KMS-11 (cell line): ENCODE measurements around the gene PKP2.

Source experiments
- H2AFZ ChIP-seq: fragments of 200-600 bp; sonication (generic); 2 replicates; pipeline ENCODE4 v1.6.1; 2016; ENCODE audit warnings: antibody characterized with exemption, mixed run types, low read depth
- H3K27ac ChIP-seq: fragments of 200-600 bp; sonication (generic); 2 replicates; pipeline ENCODE4 v1.6.1; 2016; ENCODE audit warnings: mild to moderate bottlenecking, mixed run types
- H3K27me3 ChIP-seq: fragments of 200-600 bp; sonication (generic); 2 replicates; pipeline ENCODE4 v1.6.1; 2017; ENCODE audit warnings: mild to moderate bottlenecking, low read depth, mixed run types, moderate library complexity; ENCODE audit not compliant: insufficient read depth
- H3K36me3 ChIP-seq: fragments of 200-600 bp; sonication (generic); 2 replicates; pipeline ENCODE4 v1.6.1; 2017; ENCODE audit warnings: mild to moderate bottlenecking, mixed run types; ENCODE audit not compliant: insufficient read depth
- H3K4me1 ChIP-seq: fragments of 200-600 bp; sonication (generic); 2 replicates; pipeline ENCODE4 v1.6.1; 2016; ENCODE audit warnings: mild to moderate bottlenecking, low read depth, mixed run types; ENCODE audit not compliant: poor library complexity, severe bottlenecking
- H3K4me2 ChIP-seq: fragments of 200-600 bp; sonication (generic); 2 replicates; pipeline ENCODE4 v1.7.0; 2016; ENCODE audit warnings: mild to moderate bottlenecking, mixed run types
- H3K4me3 ChIP-seq: fragments of 200-600 bp; sonication (generic); IDR thresholded peaks from 2 replicates; pipeline ENCODE4 v1.6.1; 2017; ENCODE audit warnings: low read depth, low read length, mixed read lengths; ENCODE audit not compliant: insufficient read depth
- H3K79me2 ChIP-seq: fragments of 200-600 bp; sonication (generic); 2 replicates; pipeline ENCODE4 v1.6.1; 2016; ENCODE audit warnings: low read depth, mixed run types; ENCODE audit not compliant: insufficient read depth
- H3K9ac ChIP-seq: fragments of 200-600 bp; sonication (generic); 2 replicates; pipeline ENCODE4 v1.6.1; 2016; ENCODE audit warnings: mild to moderate bottlenecking, mixed run types
- H4K20me1 ChIP-seq: fragments of 200-600 bp; sonication (generic); 2 replicates; pipeline ENCODE4 v1.6.1; 2016; ENCODE audit warnings: mild to moderate bottlenecking, mixed run types; ENCODE audit not compliant: insufficient read depth
- CTCF ChIP-seq: fragments of 200-600 bp; sonication (generic); conservative IDR thresholded peaks from 2 replicates; pipeline ENCODE4 v1.6.1; 2017; ENCODE audit warnings: low read depth, mild to moderate bottlenecking, antibody characterized with exemption, low read length, moderate library complexity, mixed read lengths

The PKP2 gene

GRCh38 chr12:32896432-32897280, at the start of gene PKP2:
Gene PKP2 (minus strand): TSS chr12:32896777. CDS start chr12:32896731, 46 bp downstream.
- H3K36me3 ChIP-seq = no peaks in the 10 kb centered on the region
- no peak for TF ChIP-seq CTCF
- H3K4me2 ChIP-seq = peak within 1 kb of the TSS; percentile 97
- H3K27me3 ChIP-seq = no peaks in the 10 kb centered on the region
- H2AFZ ChIP-seq = peak within 1 kb of the TSS; percentile 53
- H3K4me1 ChIP-seq = peaks cover 86% of the 10 kb centered on the region
- no peak within 1 kb of the TSS for H3K4me3 ChIP-seq
- H3K27ac ChIP-seq = peak within 1 kb of the TSS; percentile 40; the same call in 1 of the 2 replicates
- peaks cover 44% of the 10 kb centered on the region for H3K79me2 ChIP-seq
- no peaks in the 10 kb centered on the region for H4K20me1 ChIP-seq
- peak within 1 kb of the TSS; percentile 68 for H3K9ac ChIP-seq

- Histone ChIP-seq H4K20me1 (no peaks in the 10 kb centered on the region), H3K4me1 (no peaks in the 10 kb centered on the region), H3K27me3 (no peaks in the 10 kb centered on the region), H3K9ac (no peak overlapping the region), H3K27ac (no peak overlapping the region), H2AFZ (no peak overlapping the region), H3K4me3 (no peak overlapping the region), H3K4me2 (no peak overlapping the region), H3K79me2 (no peaks in the 10 kb centered on the region), H3K36me3 (no peaks in the 10 kb centered on the region)
- no peak for TF ChIP-seq CTCF
Measured at GRCh38 chr12:32944195-32944594, 47.6 kb upstream of the PKP2 start.

DNA sequence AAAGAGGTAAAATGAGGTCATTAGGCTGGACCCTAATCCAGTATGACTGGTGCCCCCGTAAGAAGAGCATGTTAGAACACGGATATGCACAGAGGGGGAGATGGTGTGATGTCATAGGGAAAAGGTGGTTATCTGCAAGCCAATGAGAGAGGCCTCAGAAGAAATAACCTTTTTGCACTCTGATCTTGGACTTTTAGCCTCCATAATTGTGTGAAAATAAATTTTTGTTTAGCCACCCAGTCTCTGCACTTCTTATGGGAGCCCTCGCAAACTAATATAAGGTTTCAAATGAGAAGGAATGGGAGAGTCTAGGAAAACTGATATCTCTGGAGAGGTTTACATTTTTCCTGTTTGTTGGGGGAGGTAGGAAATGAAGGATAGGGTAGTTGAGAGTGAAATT, 43.2 kb upstream of the PKP2 start:
- H3K79me2 ChIP-seq = no peaks in the 10 kb centered on the region
- no peaks in the 10 kb centered on the region for H4K20me1 ChIP-seq
- no peak overlapping the region for H3K4me2 ChIP-seq

DNA sequence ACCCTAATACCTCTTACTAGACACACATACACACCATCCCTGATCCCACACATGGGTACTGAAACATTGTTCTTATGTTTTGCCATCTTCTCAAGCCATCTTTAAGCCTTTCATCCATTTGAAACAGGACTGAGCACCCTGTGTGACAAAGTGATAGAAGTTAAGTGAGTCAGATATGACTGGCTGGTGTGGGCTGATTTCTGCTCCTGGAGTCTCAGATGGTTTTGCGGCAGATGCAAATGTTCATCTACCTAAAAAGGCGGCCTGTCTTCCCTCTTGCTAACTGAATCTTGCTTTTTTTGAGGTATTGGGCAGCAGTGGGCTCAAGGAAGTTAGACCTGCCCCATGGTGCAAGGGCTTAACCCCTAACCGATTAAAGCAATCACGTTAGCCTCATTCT, 30.4 kb upstream of the PKP2 start:
- TF ChIP-seq CTCF = no peak
- Histone ChIP-seq H3K9ac (no peak overlapping the region), H3K4me2 (no peak overlapping the region), H3K4me1 (no peaks in the 10 kb centered on the region), H3K79me2 (no peaks in the 10 kb centered on the region), H2AFZ (no peak overlapping the region), H3K27me3 (no peaks in the 10 kb centered on the region), H4K20me1 (no peaks in the 10 kb centered on the region), H3K27ac (no peak overlapping the region), H3K4me3 (no peak overlapping the region), H3K36me3 (no peaks in the 10 kb centered on the region)

More for the DNA sequence above, 43.2 kb upstream of the PKP2 start:
- Histone ChIP-seq H3K27me3 (no peaks in the 10 kb centered on the region), H3K36me3 (no peaks in the 10 kb centered on the region), H2AFZ (no peak overlapping the region), H3K4me1 (no peaks in the 10 kb centered on the region), H3K27ac (no peak overlapping the region), H3K4me3 (no peak overlapping the region), H3K9ac (no peak overlapping the region)
- no peak for TF ChIP-seq CTCF
